ENCODE data around the gene ZDHHC8. TPM values are rescaled to one million over a fixed set of nuclear protein-coding genes. Genes with fewer than 3 reads are reported as not detected.

Gene ZDHHC8
- total RNA-seq: 7.1 and 7.6 TPM in 2 replicates

GRCh38 chr22:20131597-20131858 lies at the start of gene ZDHHC8:
ZDHHC8 (plus strand) TSS chr22:20131804; CDS start chr22:20131948, 144 bp downstream.

DNA sequence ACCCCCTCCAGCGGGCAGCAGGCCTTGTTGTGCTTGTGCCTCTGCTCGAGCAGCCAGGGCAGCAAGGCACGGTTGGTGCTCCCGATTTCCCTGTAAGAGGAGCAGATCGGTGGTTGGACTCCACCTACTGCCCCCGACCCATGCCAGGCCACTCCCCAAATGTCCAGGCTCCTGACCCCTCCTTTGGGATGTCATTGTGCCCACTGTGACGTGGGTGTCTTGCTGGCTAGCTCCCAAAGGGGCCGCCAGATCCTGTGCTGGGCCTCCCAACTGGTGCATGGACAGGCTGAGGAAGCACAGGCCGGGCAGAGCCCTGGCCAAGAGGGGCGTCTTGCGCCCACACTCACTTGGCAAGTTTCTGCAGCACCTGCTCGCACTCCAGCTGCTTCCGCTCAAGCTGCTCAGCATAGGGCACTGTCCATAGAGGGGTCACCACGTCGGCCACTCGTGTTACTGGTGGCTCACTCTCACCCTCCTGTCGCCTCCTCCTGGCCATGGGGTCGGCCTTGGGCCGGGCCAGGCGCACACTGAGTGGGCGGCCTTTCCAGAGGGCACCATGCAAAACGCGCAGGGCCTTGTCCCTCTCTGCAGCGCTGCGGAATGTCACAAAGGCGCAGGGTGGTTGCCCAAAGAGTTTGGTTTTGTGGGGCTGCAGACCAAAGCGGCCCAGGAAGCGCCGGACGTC lies 15.8 kb upstream of the ZDHHC8 start, which contains the start of gene RANBP1:
TSS of gene RANBP1 (plus strand) at position 414 of the 685 bp plus-strand sequence. CDS start at position 495, 81 bp downstream.

DNA sequence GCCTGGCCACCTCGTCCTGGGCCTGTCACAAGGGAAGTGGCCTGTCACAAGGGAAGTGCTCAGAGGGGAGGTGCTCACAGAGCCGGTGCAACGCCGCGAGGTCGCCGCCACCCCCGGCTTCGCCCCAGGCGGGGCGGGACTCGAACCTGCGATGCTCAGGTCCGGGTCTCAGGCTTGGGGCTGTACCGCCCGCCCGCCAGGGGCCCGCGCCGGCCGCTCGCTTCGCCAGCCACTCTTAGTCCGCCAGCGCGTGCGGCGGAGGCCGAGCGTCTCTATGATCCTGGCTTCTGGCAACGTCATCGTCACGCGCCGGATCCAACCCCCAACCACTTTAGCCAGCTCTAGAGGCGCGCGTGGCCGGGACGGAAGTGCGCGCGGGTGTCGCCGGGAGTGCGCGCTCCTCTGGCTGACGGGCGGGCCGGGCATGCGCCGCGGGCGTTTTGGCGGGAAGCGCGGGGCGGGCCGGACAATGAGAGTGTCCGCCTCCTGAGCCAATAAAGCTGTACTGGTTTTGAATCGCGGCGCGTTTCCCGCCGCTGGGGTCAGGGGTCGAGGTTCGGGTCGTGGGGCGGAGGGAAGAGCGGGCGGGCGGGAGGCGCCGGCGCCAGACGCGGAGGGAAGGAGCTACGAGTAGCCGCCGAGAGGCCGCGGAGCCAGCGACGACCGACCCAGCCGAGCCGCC lies 14.5 kb upstream of the ZDHHC8 start, which contains the start of gene TRMT2A:
TSS of gene TRMT2A (minus strand) at position 276 of the 682 bp plus-strand sequence. CDS start 320 bp downstream, outside the sequence.

DNA sequence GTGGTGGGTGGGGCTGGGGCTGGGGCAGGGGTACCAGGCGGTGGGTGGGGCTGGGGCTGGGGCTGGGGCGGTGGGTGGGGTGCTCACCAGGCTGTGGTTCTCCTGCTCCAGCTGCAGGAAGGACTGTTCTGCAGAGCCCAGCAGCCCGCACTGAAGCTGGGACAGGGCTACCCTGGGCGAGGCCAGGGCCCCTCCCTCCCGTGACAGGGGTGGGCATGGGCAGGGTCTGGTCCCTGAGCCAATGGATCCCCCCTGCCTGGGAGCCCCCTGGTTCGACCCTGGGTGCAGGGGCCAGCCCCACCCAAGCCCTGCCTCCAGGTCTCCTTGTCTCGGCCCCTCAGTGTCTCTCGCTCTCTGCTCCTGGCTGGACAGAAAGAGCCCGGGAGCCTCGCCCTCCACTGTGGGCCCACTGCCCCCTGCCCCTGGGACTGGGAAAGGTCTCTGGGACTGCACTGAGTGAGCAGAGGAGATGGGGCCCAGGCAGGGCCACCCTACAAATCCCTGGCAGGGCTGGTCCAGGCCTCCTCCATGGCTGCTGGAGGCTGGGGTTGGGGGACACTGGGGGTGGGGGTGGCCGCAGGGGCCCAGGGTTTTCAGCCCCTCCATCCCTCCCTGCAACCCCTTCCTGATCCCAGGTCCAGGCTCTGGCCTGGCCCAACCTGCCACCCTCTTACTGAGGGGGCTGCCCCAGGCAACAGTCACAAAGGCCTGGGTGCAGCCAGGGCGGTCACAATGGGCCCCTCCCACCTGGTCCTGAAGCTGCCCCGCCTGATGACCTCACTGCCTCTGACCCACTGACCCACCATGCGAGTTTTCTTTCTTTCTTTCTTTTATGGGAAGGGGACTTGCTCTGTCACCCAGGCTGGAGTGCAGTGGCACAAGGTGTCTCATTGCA lies 19.0 kb downstream of the ZDHHC8 start, which contains the start of gene CCDC188:
TSS of gene CCDC188 (minus strand) at position 675 of the 895 bp plus-strand sequence. CDS start at position 606, 69 bp downstream.

Other genes with a start within 250 kb of the ZDHHC8 start
- 210 and 308 TPM in 2 replicates for gene COMT, start 190.0 kb upstream of the ZDHHC8 start, total RNA-seq
- gene TXNRD2, start 190.0 kb upstream of the ZDHHC8 start, total RNA-seq: 23.4 and 25.9 TPM in 2 replicates
- 12.4 and 30.0 TPM in 2 replicates for gene ARVCF, start 115.0 kb upstream of the ZDHHC8 start, total RNA-seq
- 56.7 and 62.5 TPM in 2 replicates for gene TANGO2, start 110.7 kb upstream of the ZDHHC8 start, total RNA-seq
- 26.5 and 32.9 TPM in 2 replicates for gene DGCR8, start 51.6 kb upstream of the ZDHHC8 start, total RNA-seq
- gene RANBP1, start 15.7 kb upstream of the ZDHHC8 start, total RNA-seq: 303 and 588 TPM in 2 replicates
- 45.2 and 45.3 TPM in 2 replicates for gene TRMT2A, start 14.6 kb upstream of the ZDHHC8 start, total RNA-seq
- gene CCDC188, start 19.3 kb downstream of the ZDHHC8 start, total RNA-seq: 1.5 and 2.3 TPM in 2 replicates
- gene RTN4R, start 136.5 kb downstream of the ZDHHC8 start, total RNA-seq: 0.77 and 1.00 TPM in 2 replicates
- gene DGCR6L, start 188.3 kb downstream of the ZDHHC8 start, total RNA-seq: 52.5 and 54.6 TPM in 2 replicates